H9 (cell line): ENCODE measurements around the gene KCNA3. TPM values are rescaled to one million over a fixed set of nuclear protein-coding genes. Genes with fewer than 3 reads are reported as not detected.

ENCODE experiments used
- DNase-seq: peaks from one replicate; pipeline ENCODE4 v3.0.0-alpha.2; 2017
- H2AFZ ChIP-seq: one replicate; pipeline ENCODE4 v1.6.1; 2013; ENCODE audit warnings: mild to moderate bottlenecking, low read length, control low read depth, moderate library complexity
- H2AK5ac ChIP-seq: 2 replicates; pipeline ENCODE4 v1.6.1; 2013; ENCODE audit warnings: low read length, control low read depth, mixed read lengths; ENCODE audit not compliant: insufficient read length
- H2BK120ac ChIP-seq: one replicate; pipeline ENCODE4 v1.6.1; 2013; ENCODE audit warnings: low read depth, mild to moderate bottlenecking, low read length, control low read depth, inconsistent platforms; ENCODE audit not compliant: poor library complexity, severe bottlenecking
- H2BK12ac ChIP-seq: 2 replicates; pipeline ENCODE4 v1.6.1; 2013; ENCODE audit warnings: low read length, control low read depth, mixed read lengths, low read depth; ENCODE audit not compliant: insufficient read length
- H2BK15ac ChIP-seq: 2 replicates; pipeline ENCODE4 v1.6.1; 2013; ENCODE audit warnings: low read depth, low read length, control low read depth
- H2BK20ac ChIP-seq: one replicate; pipeline ENCODE4 v1.6.1; 2013; ENCODE audit warnings: low read depth, mild to moderate bottlenecking, low read length, control low read depth, inconsistent platforms; ENCODE audit not compliant: poor library complexity, severe bottlenecking
- H2BK5ac ChIP-seq: 2 replicates; pipeline ENCODE4 v1.6.1; 2013; ENCODE audit warnings: low read length, control low read depth, mixed read lengths; ENCODE audit not compliant: insufficient read length
- H3K14ac ChIP-seq: 2 replicates; pipeline ENCODE4 v1.6.1; 2013; ENCODE audit warnings: low read length, control low read depth; ENCODE audit not compliant: insufficient read depth
- H3K18ac ChIP-seq: 2 replicates; pipeline ENCODE4 v1.6.1; 2013; ENCODE audit warnings: low read depth, mild to moderate bottlenecking, mixed read lengths, low read length, control low read depth; ENCODE audit not compliant: insufficient read length
- H3K23ac ChIP-seq: 2 replicates; pipeline ENCODE4 v1.6.1; 2013; ENCODE audit warnings: low read length, control low read depth, mixed read lengths, low read depth; ENCODE audit not compliant: insufficient read length
- H3K23me2 ChIP-seq: 2 replicates; pipeline ENCODE4 v1.6.1; 2013; ENCODE audit warnings: low read depth, mild to moderate bottlenecking, mixed read lengths, low read length, control low read depth; ENCODE audit not compliant: insufficient read length, poor library complexity, severe bottlenecking
- H3K27ac ChIP-seq: 2 replicates; pipeline ENCODE4 v1.5.1; 2013; ENCODE audit warnings: low read length, control low read depth, mixed read lengths, low read depth; ENCODE audit not compliant: insufficient read length
- H3K27me3 ChIP-seq: 2 replicates; pipeline ENCODE4 v1.6.1; 2013; ENCODE audit warnings: low read length, control low read depth, inconsistent platforms; ENCODE audit not compliant: insufficient read depth
- H3K4ac ChIP-seq: 2 replicates; pipeline ENCODE4 v1.6.1; 2013; ENCODE audit warnings: low read depth, mild to moderate bottlenecking, control low read depth, inconsistent platforms, low read length, moderate library complexity
- H3K4me1 ChIP-seq: 2 replicates; pipeline ENCODE4 v1.6.1; 2013; ENCODE audit warnings: low read length, control low read depth, inconsistent platforms; ENCODE audit not compliant: insufficient read depth
- H3K4me2 ChIP-seq: 2 replicates; pipeline ENCODE4 v1.6.1; 2013; ENCODE audit warnings: low read length, control low read depth, mixed read lengths; ENCODE audit not compliant: insufficient read length, insufficient read depth
- H3K56ac ChIP-seq: 2 replicates; pipeline ENCODE4 v1.6.1; 2013; ENCODE audit warnings: low read depth, mild to moderate bottlenecking, mixed read lengths, low read length, control low read depth; ENCODE audit not compliant: insufficient read length
- H3K79me1 ChIP-seq: 2 replicates; pipeline ENCODE4 v1.6.1; 2013; ENCODE audit warnings: low read depth, mild to moderate bottlenecking, moderate library complexity, low read length, control low read depth, inconsistent platforms; ENCODE audit not compliant: insufficient read depth, poor library complexity, severe bottlenecking
- H3K79me2 ChIP-seq: 2 replicates; pipeline ENCODE4 v1.6.1; 2013; ENCODE audit warnings: low read length, control low read depth, inconsistent platforms; ENCODE audit not compliant: insufficient read depth
- H3K9ac ChIP-seq: 2 replicates; pipeline ENCODE4 v1.6.1; 2013; ENCODE audit warnings: low read length, control low read depth, mixed read lengths; ENCODE audit not compliant: insufficient read length; ENCODE audit errors: extremely low read depth
- H3K9me3 ChIP-seq: one replicate; pipeline ENCODE4 v1.6.1; 2013; ENCODE audit warnings: low read depth, low read length, inconsistent platforms; ENCODE audit not compliant: control insufficient read depth
- H3T11ph ChIP-seq: one replicate; pipeline ENCODE4 v1.6.1; 2013; ENCODE audit warnings: mild to moderate bottlenecking, low read length, control low read depth, inconsistent platforms
- H4K20me1 ChIP-seq: one replicate; pipeline ENCODE4 v1.6.1; 2013; ENCODE audit not compliant: control insufficient read depth, insufficient read length, insufficient read depth
- H4K5ac ChIP-seq: 2 replicates; pipeline ENCODE4 v1.6.1; 2013; ENCODE audit warnings: low read depth, mild to moderate bottlenecking, mixed read lengths, low read length, control low read depth; ENCODE audit not compliant: insufficient read length
- H4K8ac ChIP-seq: replicated peaks from 2 replicates; pipeline ENCODE4 v1.6.1; 2013; ENCODE audit warnings: low read length, control low read depth, mixed read lengths, low read depth; ENCODE audit not compliant: insufficient read length
- H4K91ac ChIP-seq: 2 replicates; pipeline ENCODE4 v1.6.1; 2013; ENCODE audit warnings: low read depth, mild to moderate bottlenecking, moderate library complexity, mixed read lengths, low read length, control low read depth; ENCODE audit not compliant: insufficient read length
- H3K27ac Mint-ChIP-seq, 3 experiments: 2 replicates in 2 of 3; 3 replicates in 1 of 3; pipeline ENCODE4 v1.8.0; 2020 to 2021; ENCODE audit warnings: mixed read lengths in 3 of 3, mild to moderate bottlenecking in 1 of 3, moderate library complexity in 1 of 3
- H3K27me3 Mint-ChIP-seq: 2 replicates; pipeline ENCODE4 v1.8.0; 2021; ENCODE audit warnings: low read depth, mild to moderate bottlenecking, moderate library complexity, mixed read lengths
- H3K36me3 Mint-ChIP-seq, 3 experiments: 2 replicates in 2 of 3; 3 replicates in 1 of 3; pipeline ENCODE4 v1.8.0; 2020 to 2021; ENCODE audit warnings: low read depth in 3 of 3, mixed read lengths in 3 of 3; ENCODE audit not compliant: insufficient read depth in 1 of 3
- H3K4me1 Mint-ChIP-seq, 2 experiments: 2 replicates each; pipeline ENCODE4 v1.8.0; 2020; ENCODE audit warnings: mixed read lengths in 2 of 2
- H3K4me3 Mint-ChIP-seq, 2 experiments: 2 replicates in 1 of 2; 3 replicates in 1 of 2; pipeline ENCODE4 v1.8.0; 2020 to 2021; ENCODE audit warnings: mild to moderate bottlenecking in 2 of 2, mixed read lengths in 2 of 2, moderate library complexity in 1 of 2
- H3K9me3 Mint-ChIP-seq, 2 experiments: 2 replicates in 1 of 2; 3 replicates in 1 of 2; pipeline ENCODE4 v1.8.0; 2020; ENCODE audit warnings: mild to moderate bottlenecking in 2 of 2, mixed read lengths in 2 of 2, moderate library complexity in 1 of 2
- WGBS: extraction: QIAGEN DNeasy Blood & Tissue Kit; methylation state at CpG from one replicate; pipeline ENCODE4 v1.1.7; 2013; ENCODE audit warnings: missing lambda C conversion rate, low lambda C conversion rate, mixed read lengths; ENCODE audit not compliant: insufficient read length; ENCODE audit errors: extremely low coverage; 5-methylcytosine and 5-hydroxymethylcytosine counted together
- total RNA-seq: library from RNA; stranded (reverse); gene quantifications from 2 replicates; pipeline ENCODE4 v1.2.1, GENCODE V29; 2021
- TF ChIP-seq, protein P1 (sequence below): fragments of 200-600 bp; sonication (generic); conservative IDR thresholded peaks from 3 replicates; pipeline ENCODE4 v1.8.0; 2021; ENCODE audit warnings: antibody characterized with exemption, mild to moderate bottlenecking

KCNA3 gene
- total RNA-seq, 1 experiment from 2014 or later, result 0.92 TPM

DNA sequence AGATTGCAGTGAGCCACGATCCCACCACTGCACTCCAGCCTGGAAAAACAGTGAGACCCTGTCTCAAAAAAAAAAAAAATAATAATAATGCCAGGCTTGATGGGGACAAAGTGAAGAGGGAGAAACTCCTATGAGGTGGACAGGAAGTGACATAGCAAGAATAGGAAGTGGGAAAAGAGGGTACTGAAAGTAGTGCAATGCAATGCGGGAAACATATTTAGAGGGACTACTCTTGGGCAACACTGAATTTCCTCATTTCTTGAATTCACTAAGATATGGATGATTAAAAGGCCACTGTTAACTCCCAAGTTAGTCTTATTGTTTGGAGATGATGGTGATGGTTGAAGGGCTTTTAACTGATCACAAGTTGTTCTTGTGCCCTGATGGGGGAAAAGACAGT, 47.0 kb downstream of the KCNA3 start:
- peaks cover 29% of the 10 kb centered on the region for H3K27me3 Mint-ChIP-seq
- no peak overlapping the region for H3K4ac ChIP-seq
- H3K56ac ChIP-seq, result no peak overlapping the region

More for the DNA sequence above, 47.0 kb downstream of the KCNA3 start:
- Histone ChIP-seq H3K14ac (no peak overlapping the region), H3K79me2 (no peaks in the 10 kb centered on the region), H2AK5ac (no peak overlapping the region), H3K9me3 (no peaks in the 10 kb centered on the region), H4K8ac (no peak overlapping the region), H2BK12ac (no peak overlapping the region), H3K27ac (no peak overlapping the region), H3T11ph (no peak overlapping the region), H4K5ac (no peak overlapping the region), H3K23ac (no peak overlapping the region), H4K20me1 (no peaks in the 10 kb centered on the region), H2BK15ac (no peak overlapping the region), H2BK120ac (no peak overlapping the region), H3K23me2 (no peaks in the 10 kb centered on the region), H3K9ac (no peak overlapping the region), H3K4me2 (no peak overlapping the region), H2BK20ac (no peak overlapping the region), H3K27me3 (no peaks in the 10 kb centered on the region), H2BK5ac (no peak overlapping the region), H3K4me1 (no peaks in the 10 kb centered on the region), H3K18ac (no peak overlapping the region), H4K91ac (no peak overlapping the region), H3K79me1 (no peaks in the 10 kb centered on the region), H2AFZ (no peak overlapping the region)
- DNase-seq, result no peak
- TF ChIP-seq, protein P1, sequence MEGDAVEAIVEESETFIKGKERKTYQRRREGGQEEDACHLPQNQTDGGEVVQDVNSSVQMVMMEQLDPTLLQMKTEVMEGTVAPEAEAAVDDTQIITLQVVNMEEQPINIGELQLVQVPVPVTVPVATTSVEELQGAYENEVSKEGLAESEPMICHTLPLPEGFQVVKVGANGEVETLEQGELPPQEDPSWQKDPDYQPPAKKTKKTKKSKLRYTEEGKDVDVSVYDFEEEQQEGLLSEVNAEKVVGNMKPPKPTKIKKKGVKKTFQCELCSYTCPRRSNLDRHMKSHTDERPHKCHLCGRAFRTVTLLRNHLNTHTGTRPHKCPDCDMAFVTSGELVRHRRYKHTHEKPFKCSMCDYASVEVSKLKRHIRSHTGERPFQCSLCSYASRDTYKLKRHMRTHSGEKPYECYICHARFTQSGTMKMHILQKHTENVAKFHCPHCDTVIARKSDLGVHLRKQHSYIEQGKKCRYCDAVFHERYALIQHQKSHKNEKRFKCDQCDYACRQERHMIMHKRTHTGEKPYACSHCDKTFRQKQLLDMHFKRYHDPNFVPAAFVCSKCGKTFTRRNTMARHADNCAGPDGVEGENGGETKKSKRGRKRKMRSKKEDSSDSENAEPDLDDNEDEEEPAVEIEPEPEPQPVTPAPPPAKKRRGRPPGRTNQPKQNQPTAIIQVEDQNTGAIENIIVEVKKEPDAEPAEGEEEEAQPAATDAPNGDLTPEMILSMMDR, result no peak
- no peaks in the 10 kb centered on the region for H3K9me3 Mint-ChIP-seq
- no peak overlapping the region for H3K4me3 Mint-ChIP-seq
- H3K27ac Mint-ChIP-seq, result no peak overlapping the region; a peak in 1 of 7 replicates
- no CpG with 5 or more reads among the region's 2 CpGs for WGBS
- no peaks in the 10 kb centered on the region for H3K4me1 Mint-ChIP-seq
- no peaks in the 10 kb centered on the region for H3K36me3 Mint-ChIP-seq
